K562 (cell line): ENCODE results near the gene JMJD1C. TPM values are rescaled to one million over a fixed set of nuclear protein-coding genes. Genes with fewer than 3 reads are reported as not detected.
A peak's percentile ranks its signal among the peaks of the same experiment; 100 is the strongest.

ENCODE experiments used
- BCLAF1 ChIP-seq, 2 experiments: fragments of 450-650 bp in 1 of 2; IDR thresholded peaks; 2 replicates each; pipeline ENCODE4 v1.6.1; 2011 to 2017; ENCODE audit warnings: low read depth in 2 of 2, antibody characterized with exemption in 1 of 2, borderline replicate concordance in 1 of 2, low read length in 1 of 2, mild to moderate bottlenecking in 1 of 2, mixed read lengths in 1 of 2; ENCODE audit not compliant: control insufficient read depth in 1 of 2
- CBX3 ChIP-seq, 2 experiments: IDR thresholded peaks; 1 replicate in 1 of 2; 2 replicates in 1 of 2; pipeline ENCODE4 v1.6.1; 2012; ENCODE audit warnings: inconsistent platforms in 2 of 2, low read length in 2 of 2, borderline replicate concordance in 1 of 2, control low read depth in 1 of 2
- CC2D1A ChIP-seq: fragments of 450-650 bp; IDR thresholded peaks from 2 replicates; pipeline ENCODE4 v1.6.1; 2017; ENCODE audit warnings: mild to moderate bottlenecking
- CHAMP1 ChIP-seq: fragments of 450-650 bp; IDR thresholded peaks from 2 replicates; pipeline ENCODE4 v1.6.1; 2016; ENCODE audit warnings: mild to moderate bottlenecking
- GMEB1 ChIP-seq: fragments of 250-450 bp; sonication (Bioruptor Pico); IDR thresholded peaks from 2 replicates; pipeline ENCODE4 v1.4.0; 2020; ENCODE audit warnings: mild to moderate bottlenecking
- HINFP ChIP-seq: fragments of 450-650 bp; conservative IDR thresholded peaks from 2 replicates; pipeline ENCODE4 v1.6.1; 2016; ENCODE audit warnings: missing genetic modification characterization, low read depth, mild to moderate bottlenecking, control low read depth, missing compliant biosample characterization
- HMGXB4 ChIP-seq: sonication (generic); formaldehyde crosslinking; IDR thresholded peaks from 2 replicates; pipeline ENCODE4 v1.8.1; 2023; ENCODE audit warnings: mild to moderate bottlenecking, missing genetic modification reagents
- KLF13 ChIP-seq: fragments of 450-650 bp; IDR thresholded peaks from 2 replicates; pipeline ENCODE4 v1.6.1; 2016; ENCODE audit warnings: missing genetic modification characterization, low read depth, mild to moderate bottlenecking, missing compliant biosample characterization, moderate library complexity, borderline replicate concordance
- MNT ChIP-seq, 2 experiments: fragments of 450-650 bp; conservative IDR thresholded peaks; 2 replicates each; pipeline ENCODE4 v1.6.1; 2017; ENCODE audit warnings: mild to moderate bottlenecking in 2 of 2, moderate library complexity in 2 of 2
- NR2C1 ChIP-seq, 2 experiments: fragments of 450-650 bp; IDR thresholded peaks; 2 replicates each; pipeline ENCODE4 v1.6.1; 2017; ENCODE audit warnings: mild to moderate bottlenecking in 2 of 2, antibody characterized with exemption in 1 of 2, inconsistent platforms in 1 of 2, missing compliant biosample characterization in 1 of 2, missing genetic modification characterization in 1 of 2
- ZNF408 ChIP-seq: fragments of 250-450 bp; sonication (Bioruptor Pico); IDR thresholded peaks from 2 replicates; pipeline ENCODE4 v1.4.0; 2020; ENCODE audit warnings: low read depth, mild to moderate bottlenecking, moderate library complexity
- ZNF695 ChIP-seq: fragments of 450-650 bp; formaldehyde crosslinking; IDR thresholded peaks from 2 replicates; pipeline ENCODE4 v1.4.0; 2020; ENCODE audit warnings: mild to moderate bottlenecking, moderate library complexity
- polyA plus RNA-seq, 8 experiments: library from polyadenylated mRNA; depleted of rRNA in 4 of 8; stranded (reverse) in 5 of 8; unstranded in 3 of 8; fragments of >200 nt; fragmentation: Nextera tagmentation in 2 of 8; fragmentation: Illumina TruSeq in 1 of 8; extraction: Ambion mirVana in 2 of 8; extraction: Trizol in 1 of 8; gene quantifications; 2 replicates each; pipeline versions ENCODE4 v1.2.1 to v1.2.3, GENCODE V29; 2011 to 2014; ENCODE audit warnings: inconsistent platforms in 1 of 8, missing spikeins in 1 of 8
- total RNA-seq, 7 experiments: library from RNA; depleted of rRNA in 6 of 7; stranded (reverse); fragments of >200 nt in 6 of 7; fragmentation: Illumina TruSeq in 2 of 7; extraction: Trizol in 2 of 7; gene quantifications; 2 replicates each; pipeline versions ENCODE4 v1.2.1 to v1.2.3, GENCODE V29; 2011 to 2021; ENCODE audit warnings: low replicate concordance in 1 of 7

The JMJD1C gene
- total and polyA plus RNA-seq, 9 of the 15 experiments (the other 6 are each of a cell fraction or from before 2014, with no cell fraction given) = 25.3 to 68.0 (median 47.2) TPM

GRCh38 chr10:63157845-63158624 lies 307.7 kb downstream of the JMJD1C start (continued):
- TF ChIP-seq HMGXB4 (CRISPR knock-in tag) (no peak), CBX3 (IDR thresholded peaks at IDR 0.05; ENCODE audit: borderline replicate concordance in 1 of 2, low read length in 2 of 2) (no peak), MNT (conservative IDR thresholded peaks at IDR 0.05) (0 out of 4 replicates have a peak, but pooled peaks of 1 of the 2 experiments have one; percentile 18), ZNF695 (CRISPR knock-in tag) (no peak), CHAMP1 (peak; percentile 20; the same call in 1 of the 2 replicates), GMEB1 (CRISPR knock-in tag) (0 out of 2 replicates have a peak, but pooled peaks have one; percentile 14), BCLAF1 (IDR thresholded peaks at IDR 0.05; ENCODE audit: borderline replicate concordance in 1 of 2, control insufficient read depth in 1 of 2, low read depth in 2 of 2, low read length in 1 of 2) (no peak), CC2D1A (peak; percentile 67), ZNF408 (CRISPR knock-in tag) (no peak), NR2C1 (IDR thresholded peaks at IDR 0.05) (no peak), NR2C1 (tag; IDR thresholded peaks at IDR 0.05) (no peak), HINFP (tag) (no peak), KLF13 (tag) (no peak)
